Cardiac septum (tissue), 1 donor: ENCODE data around the gene GFI1. TPM values are rescaled to one million over a fixed set of nuclear protein-coding genes. Genes with fewer than 3 reads are reported as not detected.
"Not testable (repeated sequence)": the region's sequence is repeated elsewhere in the genome, so short reads cannot be mapped to it uniquely, and the experiment has no call there.

Source experiments
- DNase-seq: peaks from one replicate; pipeline ENCODE4 v3.0.0-alpha.2; 2020; ENCODE audit warnings: low spot score
- intact Hi-C: fragments of 100-400 bp; cut with DNase I; formaldehyde crosslinking; loops from one replicate; pipeline ENCODE4 v1.14.0; 2022
- long read RNA-seq: library from polyadenylated mRNA; unstranded; transcript quantifications from one replicate; pipeline ENCODE4 v2.0.0, GENCODE V29; 2021
- total RNA-seq: library from RNA; stranded (reverse); fragmentation: NEBNext Ultra II Directional; extraction: Animal tissue kit (Norgen Biotek cat#: 25700); gene quantifications from one replicate; pipeline ENCODE4 v1.2.1, GENCODE V29; 2021
- donor health status: DM: no; HTN: no; CAD: no.

The GFI1 gene
- 0.19 TPM for total RNA-seq
- long read RNA-seq, partial matches to known transcripts: 1 of 1 reads
- long read RNA-seq, other reads (novel, unspliced or antisense): 0 of 1 reads

- intact Hi-C loops: no loop called here
- no peak for DNase-seq
Measured at GRCh38 chr1:92486251-92487077, at the start of gene GFI1. GFI1 (minus strand) TSS chr1:92486925; CDS start chr1:92483487, 3,438 bp downstream.

- DNase-seq, intact Hi-C loops: not testable (repeated sequence)
Measured at GRCh38 chr1:92532371-92532770, 45.6 kb upstream of the GFI1 start.

- intact Hi-C loops, DNase-seq: not testable (repeated sequence)
Measured at GRCh38 chr1:92531939-92532338, 45.2 kb upstream of the GFI1 start.

- intact Hi-C loops: no loop called here
- no peak for DNase-seq
Measured at GRCh38 chr1:92527670-92528069, 40.9 kb upstream of the GFI1 start.

- DNase-seq, intact Hi-C loops: not testable (repeated sequence)
Measured at GRCh38 chr1:92524944-92525590, 38.3 kb upstream of the GFI1 start.

GRCh38 chr1:92519043-92519442, 32.3 kb upstream of the GFI1 start:
- intact Hi-C loops: no loop called here
- no peak for DNase-seq

GRCh38 chr1:92516574-92516973, 29.8 kb upstream of the GFI1 start:
- intact Hi-C loops: no loop called here
- DNase-seq: no peak

GRCh38 chr1:92515796-92516201, 29.1 kb upstream of the GFI1 start:
- DNase-seq: no peak
- intact Hi-C loops: no loop called here

- DNase-seq: no peak
- intact Hi-C loops: no loop called here
Measured at GRCh38 chr1:92511541-92511940, 24.8 kb upstream of the GFI1 start.

GRCh38 chr1:92509619-92510018, 22.9 kb upstream of the GFI1 start:
- no peak for DNase-seq
- intact Hi-C loops: no loop called here

- intact Hi-C loops: no loop called here
- DNase-seq: no peak
Measured at GRCh38 chr1:92505015-92505692, 18.4 kb upstream of the GFI1 start.

GRCh38 chr1:92504291-92505014, 17.7 kb upstream of the GFI1 start:
- intact Hi-C loops: no loop called here
- DNase-seq: no peak

- intact Hi-C loops: no loop called here
- DNase-seq: no peak
Measured at GRCh38 chr1:92503926-92504285, 17.2 kb upstream of the GFI1 start.

GRCh38 chr1:92503043-92503925, 16.6 kb upstream of the GFI1 start:
- no peak for DNase-seq
- intact Hi-C loops: no loop called here

GRCh38 chr1:92502247-92502646, 15.5 kb upstream of the GFI1 start:
- intact Hi-C loops: no loop called here
- no peak for DNase-seq

- intact Hi-C loops: no loop called here
- no peak for DNase-seq
Measured at GRCh38 chr1:92500552-92500951, 13.8 kb upstream of the GFI1 start.

- no peak for DNase-seq
- intact Hi-C loops: no loop called here
Measured at GRCh38 chr1:92495392-92496063, 8.8 kb upstream of the GFI1 start.

- intact Hi-C loops: no loop called here
- DNase-seq: no peak
Measured at GRCh38 chr1:92494485-92495141, 7.9 kb upstream of the GFI1 start.
